Dendritic cell treated with granulocyte-macrophage colony-stimulating factor and Interleukin-4, amounts not matched to agents 40 ng/mL and 50 ng/mL, for 4 days (primary cell): ENCODE measurements around the gene P2RX3.

Experiments used
- H3K27ac Mint-ChIP-seq: one replicate; pipeline ENCODE4 v1.8.0; 2022; ENCODE audit warnings: mild to moderate bottlenecking, mixed read lengths
- H3K27me3 Mint-ChIP-seq: one replicate; pipeline ENCODE4 v1.8.0; 2022; ENCODE audit warnings: mild to moderate bottlenecking, mixed read lengths
- H3K36me3 Mint-ChIP-seq: one replicate; pipeline ENCODE4 v1.8.0; 2022; ENCODE audit warnings: low read depth, mixed read lengths
- H3K4me1 Mint-ChIP-seq: one replicate; pipeline ENCODE4 v1.8.0; 2022; ENCODE audit warnings: low read depth, mixed read lengths
- H3K4me3 Mint-ChIP-seq: one replicate; pipeline ENCODE4 v1.8.0; 2022; ENCODE audit warnings: mild to moderate bottlenecking, moderate library complexity, mixed read lengths
- H3K9me3 Mint-ChIP-seq: one replicate; pipeline ENCODE4 v1.8.0; 2022; ENCODE audit warnings: mixed read lengths
- intact Hi-C: fragments of 100-400 bp; cut with micrococcal nuclease; formaldehyde crosslinking; loops from one replicate; pipeline ENCODE4 v1.15.0; 2022

Gene P2RX3

DNA sequence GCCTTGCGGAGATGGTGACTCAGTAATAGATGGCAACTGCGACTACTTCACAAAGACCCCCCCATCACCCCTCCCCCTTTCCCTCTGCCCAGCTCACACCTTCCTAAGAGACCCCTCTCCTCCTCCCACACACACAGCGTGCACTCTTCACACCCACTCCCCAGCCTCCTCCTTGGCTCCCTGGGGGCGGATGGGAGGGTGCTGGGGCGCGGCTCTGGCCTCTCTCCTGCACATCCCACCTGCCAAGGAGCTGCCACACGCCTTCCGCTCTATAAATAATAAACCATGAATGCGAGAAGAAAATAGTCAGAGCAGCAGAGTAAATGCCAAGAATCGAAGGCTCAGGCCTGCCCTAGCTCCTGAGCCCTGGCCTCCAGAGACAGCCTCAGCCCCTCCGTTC lies 4.5 kb downstream of the P2RX3 start:
- Mint-ChIP-seq H3K27ac (no peak overlapping the region), H3K4me3 (no peak overlapping the region), H3K36me3 (no peaks in the 10 kb centered on the region), H3K9me3 (no peaks in the 10 kb centered on the region), H3K4me1 (peaks cover 16% of the 10 kb centered on the region), H3K27me3 (peaks cover 16% of the 10 kb centered on the region)
- intact Hi-C loops = no loop called here

DNA sequence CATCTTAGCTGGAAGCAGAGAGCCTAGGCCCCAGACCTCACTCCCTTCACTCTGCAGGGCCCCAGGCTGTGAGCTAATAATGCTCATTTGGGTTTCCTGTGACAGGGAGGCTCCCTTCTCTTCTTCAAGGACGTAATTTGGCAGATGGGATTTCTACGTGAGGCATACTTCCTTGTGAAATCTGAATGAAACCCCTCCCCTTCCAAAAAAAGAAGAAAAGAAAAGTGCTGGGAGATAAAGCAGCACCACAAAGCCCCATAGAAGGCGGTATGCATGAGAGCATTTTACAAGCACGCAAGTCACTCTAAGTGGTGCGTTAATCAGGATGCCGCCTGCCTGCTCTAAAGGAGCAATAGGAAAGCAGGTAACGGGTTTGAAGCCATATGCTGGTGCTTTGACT lies 5.7 kb downstream of the P2RX3 start:
- no peaks in the 10 kb centered on the region for H3K9me3 Mint-ChIP-seq
- peaks cover 18% of the 10 kb centered on the region for H3K27me3 Mint-ChIP-seq
- H3K4me1 Mint-ChIP-seq = peaks cover 15% of the 10 kb centered on the region
- H3K36me3 Mint-ChIP-seq = no peaks in the 10 kb centered on the region
- intact Hi-C loops = loop anchor here (2.0 kb wide), 1 partner anchor 297 kb away; no protein-coding TSS in a partner anchor
- no peak overlapping the region for H3K27ac Mint-ChIP-seq
- H3K4me3 Mint-ChIP-seq = no peak overlapping the region

DNA sequence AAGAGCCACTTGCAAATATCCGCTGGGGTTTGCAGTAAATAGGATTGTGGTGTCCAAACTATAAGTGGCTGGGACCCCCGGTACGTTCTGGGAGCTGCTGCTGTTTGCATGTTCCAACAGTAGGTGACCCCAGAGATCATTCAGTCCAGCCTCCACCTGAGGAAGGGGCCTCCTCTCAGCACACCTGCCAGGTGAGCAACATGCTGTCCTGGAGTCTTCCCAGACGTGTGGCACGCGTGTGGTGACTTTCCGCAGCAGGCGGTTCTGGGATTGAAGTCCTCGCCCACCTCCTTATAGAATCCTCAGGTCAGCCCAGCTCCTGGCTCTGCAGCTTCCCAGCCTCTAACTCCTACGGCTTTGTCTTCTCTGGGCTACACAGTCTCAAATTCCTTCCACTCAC lies 6.7 kb downstream of the P2RX3 start:
- no peaks in the 10 kb centered on the region for H3K36me3 Mint-ChIP-seq
- H3K27me3 Mint-ChIP-seq = peaks cover 15% of the 10 kb centered on the region

DNA sequence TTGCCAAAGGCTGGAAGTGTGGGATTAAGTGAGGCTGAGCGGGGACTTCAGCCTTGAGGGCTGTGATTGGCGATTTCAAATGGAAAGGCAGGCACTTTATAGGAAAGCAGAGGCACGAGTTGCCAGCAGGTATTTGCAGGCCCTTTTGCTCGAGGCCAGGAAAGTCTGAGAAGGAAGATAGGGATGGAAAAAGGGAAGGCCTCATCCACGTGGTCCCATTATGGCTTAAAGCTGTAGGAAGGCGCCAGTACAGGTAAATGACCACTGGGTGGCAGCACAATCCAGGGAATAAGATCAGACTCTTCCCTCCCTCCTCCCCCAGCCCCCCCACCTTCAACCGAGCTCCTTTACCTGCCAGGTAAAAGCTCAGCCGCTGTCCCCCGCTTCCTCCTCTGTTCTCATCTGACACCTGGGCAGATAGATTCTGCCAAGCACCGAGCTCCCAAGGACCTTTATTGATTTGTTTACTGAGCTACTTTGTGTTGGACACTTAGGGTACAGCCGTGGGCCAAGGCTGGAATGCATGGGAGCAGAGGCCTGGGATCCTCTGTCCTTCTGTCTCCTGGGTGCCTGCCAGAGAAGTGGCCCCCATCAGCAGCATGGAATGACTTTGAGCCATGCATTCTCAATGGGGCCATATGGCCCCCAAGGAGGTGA lies 7.5 kb downstream of the P2RX3 start:
- Mint-ChIP-seq H3K4me1 (peaks cover 8% of the 10 kb centered on the region), H3K27me3 (peaks cover 10% of the 10 kb centered on the region), H3K27ac (no peak overlapping the region), H3K4me3 (no peak overlapping the region), H3K9me3 (no peaks in the 10 kb centered on the region), H3K36me3 (no peaks in the 10 kb centered on the region)
- intact Hi-C loops = loop anchor here (2.0 to 5.0 kb wide), 4 partner anchors 112 to 295 kb away; no protein-coding TSS in a partner anchor

More for the DNA sequence above, 6.7 kb downstream of the P2RX3 start:
- H3K4me1 Mint-ChIP-seq = peaks cover 8% of the 10 kb centered on the region
- no peak overlapping the region for H3K27ac Mint-ChIP-seq
- no peaks in the 10 kb centered on the region for H3K9me3 Mint-ChIP-seq
- H3K4me3 Mint-ChIP-seq = no peak overlapping the region
- intact Hi-C loops = loop anchor here (2.0 to 5.0 kb wide), 4 partner anchors 112 to 296 kb away; no protein-coding TSS in a partner anchor

DNA sequence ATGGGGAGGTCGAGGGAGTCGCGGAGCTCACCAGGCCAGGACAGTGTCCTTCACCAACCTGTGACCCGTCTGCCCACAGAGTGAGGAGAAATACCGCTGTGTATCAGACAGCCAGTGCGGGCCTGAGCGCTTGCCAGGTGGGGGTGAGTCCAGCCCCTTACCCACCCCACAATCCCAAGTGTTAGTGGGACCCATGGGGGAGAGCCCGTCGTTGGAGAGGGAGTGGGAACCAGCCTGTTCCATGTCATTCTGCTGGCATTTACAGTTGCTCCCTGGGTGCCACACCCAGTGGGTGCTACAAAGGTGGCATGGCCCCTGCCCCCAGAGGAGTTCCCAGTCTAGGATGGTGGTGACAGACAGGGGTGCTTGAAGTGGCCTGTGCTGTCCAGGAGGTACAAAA lies 9.2 kb downstream of the P2RX3 start:
- intact Hi-C loops = loop anchor here (5.0 kb wide), 3 partner anchors 110 to 180 kb away; no protein-coding TSS in a partner anchor
- Mint-ChIP-seq H3K4me3 (no peak overlapping the region), H3K4me1 (peaks cover 8% of the 10 kb centered on the region), H3K9me3 (no peaks in the 10 kb centered on the region), H3K27ac (no peak overlapping the region), H3K36me3 (no peaks in the 10 kb centered on the region), H3K27me3 (peaks cover 8% of the 10 kb centered on the region)

DNA sequence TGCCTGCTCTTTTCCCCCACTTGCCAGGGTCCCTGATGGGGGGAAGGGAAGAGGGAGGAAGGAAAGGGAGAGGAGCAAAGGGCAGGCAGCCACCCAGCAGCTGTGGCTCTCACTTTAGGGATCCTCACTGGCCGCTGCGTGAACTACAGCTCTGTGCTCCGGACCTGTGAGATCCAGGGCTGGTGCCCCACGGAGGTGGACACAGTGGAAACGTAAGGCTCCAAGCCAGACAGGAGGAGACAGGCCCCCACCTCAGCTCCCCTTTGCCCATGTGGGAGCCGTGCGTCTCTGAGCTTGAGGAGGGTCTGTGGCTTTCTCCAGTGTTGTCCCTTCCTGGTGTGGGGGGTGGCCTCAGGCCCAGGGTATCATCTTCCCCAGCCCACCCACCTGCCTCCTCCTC lies 9.9 kb downstream of the P2RX3 start:
- no peaks in the 10 kb centered on the region for H3K9me3 Mint-ChIP-seq
- intact Hi-C loops = loop anchor here (5.0 kb wide), 3 partner anchors 109 to 179 kb away; no protein-coding TSS in a partner anchor
- no peak overlapping the region for H3K4me3 Mint-ChIP-seq
- no peak overlapping the region for H3K27ac Mint-ChIP-seq
- H3K4me1 Mint-ChIP-seq = peaks cover 8% of the 10 kb centered on the region
- H3K27me3 Mint-ChIP-seq = peaks cover 8% of the 10 kb centered on the region
- no peaks in the 10 kb centered on the region for H3K36me3 Mint-ChIP-seq

DNA sequence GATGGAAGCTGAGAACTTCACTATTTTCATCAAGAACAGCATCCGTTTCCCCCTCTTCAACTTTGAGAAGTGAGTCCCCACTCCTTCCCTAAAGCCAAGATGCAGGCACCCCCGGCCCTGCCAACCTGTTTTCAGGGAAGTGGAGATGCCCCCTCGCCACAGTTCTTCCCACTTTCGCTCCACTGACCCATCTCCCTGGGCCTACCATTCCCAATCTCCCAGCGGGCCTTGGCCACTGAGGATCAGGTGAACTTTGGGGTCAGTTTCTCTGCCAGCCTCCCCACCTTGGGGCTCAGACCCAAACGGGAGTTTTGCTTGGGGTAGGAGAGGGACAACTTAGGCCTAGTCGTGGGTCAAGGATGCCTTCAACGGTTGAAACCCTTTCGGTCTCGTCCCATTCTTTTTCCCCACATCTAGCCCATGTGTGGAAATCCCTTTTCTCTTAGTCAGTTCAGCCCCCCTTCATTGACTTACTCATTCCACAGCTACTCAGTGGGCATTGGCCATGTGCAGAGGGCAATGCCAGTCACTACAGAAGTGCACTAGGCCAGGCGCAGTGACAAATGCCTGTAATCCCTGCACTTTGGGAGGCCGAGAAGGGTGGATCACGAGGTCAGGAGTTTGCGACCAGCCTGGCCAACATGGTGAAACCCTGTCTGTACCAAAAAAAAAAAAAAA lies 10.6 kb downstream of the P2RX3 start:
- Mint-ChIP-seq H3K4me3 (no peak overlapping the region), H3K36me3 (no peaks in the 10 kb centered on the region), H3K27me3 (peaks cover 8% of the 10 kb centered on the region), H3K9me3 (no peaks in the 10 kb centered on the region), H3K4me1 (peaks cover 14% of the 10 kb centered on the region), H3K27ac (no peak overlapping the region)
- intact Hi-C loops = loop anchor here (5.0 kb wide), 3 partner anchors 109 to 179 kb away; no protein-coding TSS in a partner anchor

DNA sequence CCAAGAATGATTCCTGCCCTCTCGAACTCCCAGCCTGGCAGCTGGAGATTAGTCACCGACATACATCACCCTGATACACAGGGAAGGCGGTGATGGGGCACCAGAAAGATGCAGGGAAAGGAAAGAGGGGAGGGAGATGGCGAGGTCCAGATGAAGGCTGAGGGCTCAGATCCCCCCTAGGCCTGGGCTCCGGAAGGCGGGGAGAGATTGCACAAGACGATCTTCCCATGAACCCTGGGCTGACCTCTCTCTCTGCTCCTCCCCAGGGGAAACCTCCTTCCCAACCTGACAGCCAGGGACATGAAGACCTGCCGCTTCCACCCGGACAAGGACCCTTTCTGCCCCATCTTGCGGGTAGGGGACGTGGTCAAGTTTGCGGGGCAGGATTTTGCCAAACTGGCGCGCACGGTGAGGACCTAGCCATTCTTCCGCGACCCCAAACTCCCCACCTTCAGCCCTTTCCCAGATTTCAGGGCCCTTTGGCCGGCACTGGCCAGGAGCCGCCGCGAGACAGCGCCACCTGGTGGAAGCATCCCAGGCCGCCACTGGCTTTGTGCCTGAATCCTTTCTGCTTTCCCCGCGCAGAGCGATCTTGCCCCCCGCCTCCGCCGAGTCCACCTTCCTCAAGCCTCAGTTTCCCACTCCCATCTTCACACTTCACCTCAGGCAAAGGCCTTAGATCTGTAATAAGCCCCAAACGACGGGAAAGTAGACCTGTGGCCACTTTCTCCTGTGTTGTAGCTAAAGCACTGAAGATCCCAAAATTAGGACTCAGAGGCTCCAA lies 11.5 kb downstream of the P2RX3 start:
- peaks cover 23% of the 10 kb centered on the region for H3K4me1 Mint-ChIP-seq
- no peak overlapping the region for H3K27ac Mint-ChIP-seq
- H3K9me3 Mint-ChIP-seq = no peaks in the 10 kb centered on the region
- H3K36me3 Mint-ChIP-seq = no peaks in the 10 kb centered on the region
- intact Hi-C loops = loop anchor here (5.0 kb wide), 3 partner anchors 108 to 178 kb away; no protein-coding TSS in a partner anchor
- H3K4me3 Mint-ChIP-seq = no peak overlapping the region
- H3K27me3 Mint-ChIP-seq = peaks cover 8% of the 10 kb centered on the region

DNA sequence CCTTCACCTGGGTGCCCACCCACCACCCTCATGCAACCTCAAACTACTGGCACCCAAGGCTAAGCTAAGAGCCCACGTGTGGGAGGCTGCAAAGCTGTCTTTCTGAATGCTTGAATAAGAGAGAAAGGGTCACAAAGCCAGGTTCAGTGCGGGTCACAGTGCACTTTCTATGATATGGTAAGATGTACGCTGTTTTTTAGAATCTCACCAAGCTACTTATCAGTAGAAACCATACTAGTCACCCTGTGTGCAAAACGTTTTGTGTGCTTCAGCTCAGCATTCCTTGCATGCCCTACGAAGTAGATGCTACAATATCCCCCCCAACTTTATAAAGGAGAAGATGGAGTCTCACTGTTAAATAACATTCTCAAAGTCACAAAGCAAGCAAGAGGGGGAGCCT lies 14.9 kb downstream of the P2RX3 start:
- H3K9me3 Mint-ChIP-seq = no peaks in the 10 kb centered on the region
- intact Hi-C loops = no loop called here
- H3K27ac Mint-ChIP-seq = no peak overlapping the region
- H3K36me3 Mint-ChIP-seq = no peaks in the 10 kb centered on the region
- H3K4me1 Mint-ChIP-seq = peaks cover 33% of the 10 kb centered on the region
- H3K27me3 Mint-ChIP-seq = peaks cover 3% of the 10 kb centered on the region
- H3K4me3 Mint-ChIP-seq = no peak overlapping the region

DNA sequence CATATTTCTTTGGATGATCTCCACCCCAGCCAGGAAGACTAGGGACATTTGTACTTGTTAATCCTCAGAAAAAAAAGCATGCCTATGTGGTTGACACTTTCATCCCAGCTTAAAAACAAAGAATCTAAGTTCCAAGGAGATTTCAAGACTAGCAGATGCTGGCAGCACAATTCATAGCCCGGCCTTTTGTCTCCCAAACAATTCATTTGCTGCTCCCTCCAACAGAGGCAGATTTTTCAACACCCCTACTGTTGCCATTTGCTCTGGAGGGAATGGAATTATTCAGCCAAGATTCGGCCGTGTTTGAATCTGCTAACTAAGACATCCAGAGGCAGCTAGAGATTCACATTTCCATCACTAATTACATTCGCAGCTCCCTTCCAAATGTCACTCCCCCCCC lies 15.3 kb downstream of the P2RX3 start:
- Mint-ChIP-seq H3K4me1 (peaks cover 35% of the 10 kb centered on the region), H3K27me3 (peaks cover 2% of the 10 kb centered on the region), H3K9me3 (no peaks in the 10 kb centered on the region), H3K36me3 (no peaks in the 10 kb centered on the region), H3K27ac (peak overlapping the region; percentile 11), H3K4me3 (no peak overlapping the region)
- intact Hi-C loops = no loop called here

DNA sequence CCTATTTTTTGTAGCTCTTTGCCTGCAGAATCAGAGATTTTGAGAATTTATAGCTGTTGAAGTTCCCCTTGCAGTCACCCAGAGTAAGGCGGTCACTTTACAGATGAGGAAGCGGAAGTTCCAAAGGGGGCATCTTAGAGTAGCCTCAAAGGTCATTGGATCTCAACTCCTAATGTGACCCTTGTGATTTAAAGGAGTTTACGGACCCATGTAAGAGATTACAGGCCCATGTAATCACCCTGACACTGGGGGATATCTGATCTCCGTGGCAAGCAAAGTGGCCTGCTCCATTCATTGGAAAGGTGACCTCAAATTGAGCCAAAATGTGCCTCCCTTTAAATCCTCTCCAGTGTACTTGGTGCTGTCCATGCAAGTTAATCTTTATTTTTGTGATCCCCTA lies 15.7 kb downstream of the P2RX3 start:
- Mint-ChIP-seq H3K27ac (peak overlapping the region; percentile 11), H3K4me3 (no peak overlapping the region), H3K36me3 (no peaks in the 10 kb centered on the region), H3K9me3 (no peaks in the 10 kb centered on the region), H3K4me1 (peaks cover 35% of the 10 kb centered on the region), H3K27me3 (no peaks in the 10 kb centered on the region)
- intact Hi-C loops = no loop called here

DNA sequence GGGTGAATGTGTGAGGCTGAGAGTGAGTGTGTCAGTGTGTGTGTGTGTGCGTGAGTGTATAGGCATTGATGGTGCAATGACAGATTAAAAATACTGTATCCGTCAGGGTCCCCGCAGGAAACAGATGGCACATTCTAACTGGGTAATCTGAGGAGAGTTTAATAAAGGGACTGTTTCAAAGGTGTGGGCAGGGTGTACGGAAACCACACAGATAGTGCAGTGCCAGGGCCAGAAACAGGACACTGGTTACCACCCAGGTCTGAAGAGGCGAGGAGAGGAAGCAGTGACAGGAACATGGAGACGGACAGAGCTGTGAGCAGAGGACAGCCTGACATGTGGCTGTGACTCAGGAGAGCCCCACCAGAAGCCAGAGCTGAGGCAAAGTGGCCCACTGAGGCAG lies 16.5 kb downstream of the P2RX3 start:
- Mint-ChIP-seq H3K27ac (peak overlapping the region; percentile 69), H3K27me3 (no peaks in the 10 kb centered on the region)

DNA sequence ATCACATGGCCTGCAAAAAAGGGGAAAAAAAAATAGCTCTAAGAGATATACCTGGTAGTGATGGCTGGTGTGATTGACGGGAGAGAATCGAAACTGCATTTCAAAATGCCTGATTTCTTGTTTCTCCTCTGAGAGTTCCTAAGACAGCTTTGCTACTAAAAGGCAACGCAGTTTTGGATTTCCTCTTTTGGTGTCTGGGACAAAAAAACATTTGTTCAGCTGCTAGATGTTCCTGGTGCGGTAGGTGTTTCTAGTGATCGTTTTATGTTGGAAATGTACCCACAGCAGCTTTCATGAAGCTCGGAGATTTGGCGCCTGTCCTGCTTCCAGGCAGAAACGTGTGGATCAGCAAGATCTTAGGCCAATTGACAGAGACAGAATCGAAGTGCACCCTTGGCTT lies 18.1 kb downstream of the P2RX3 start:
- Mint-ChIP-seq H3K9me3 (no peaks in the 10 kb centered on the region), H3K4me3 (peak overlapping the region; percentile 26)
- intact Hi-C loops = no loop called here

More for the DNA sequence above, 16.5 kb downstream of the P2RX3 start:
- Mint-ChIP-seq H3K36me3 (no peaks in the 10 kb centered on the region), H3K4me3 (no peak overlapping the region), H3K4me1 (peaks cover 35% of the 10 kb centered on the region), H3K9me3 (no peaks in the 10 kb centered on the region)
- intact Hi-C loops = no loop called here

DNA sequence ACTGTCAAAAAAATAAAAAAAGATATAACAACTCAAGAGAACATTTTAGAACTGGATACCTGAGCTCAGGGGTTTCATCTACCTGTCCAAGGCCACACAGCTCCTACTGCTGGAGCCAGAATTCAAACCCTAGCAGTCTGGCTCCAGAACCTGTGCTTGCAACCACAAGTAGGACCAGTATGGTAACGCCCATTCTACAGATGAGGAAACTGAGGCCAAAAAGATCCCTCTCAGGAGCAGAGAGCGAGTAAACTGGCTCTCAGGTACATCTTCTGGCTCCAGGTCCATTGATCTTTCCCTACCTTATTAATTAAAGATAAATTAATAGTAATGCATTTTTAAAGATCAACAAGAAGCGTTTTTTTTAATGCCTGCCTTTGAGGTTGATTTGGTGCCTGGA lies 19.2 kb downstream of the P2RX3 start:
- H3K4me1 Mint-ChIP-seq = peaks cover 35% of the 10 kb centered on the region
- no peaks in the 10 kb centered on the region for H3K36me3 Mint-ChIP-seq
- H3K27me3 Mint-ChIP-seq = peaks cover 3% of the 10 kb centered on the region
- H3K27ac Mint-ChIP-seq = no peak overlapping the region
- intact Hi-C loops = no loop called here
- no peak overlapping the region for H3K4me3 Mint-ChIP-seq
- H3K9me3 Mint-ChIP-seq = no peaks in the 10 kb centered on the region

More for the DNA sequence above, 18.1 kb downstream of the P2RX3 start:
- Mint-ChIP-seq H3K4me1 (peaks cover 35% of the 10 kb centered on the region), H3K27me3 (no peaks in the 10 kb centered on the region), H3K36me3 (no peaks in the 10 kb centered on the region), H3K27ac (peak overlapping the region; percentile 53)
